PC-9 (cell line): ENCODE measurements around the gene SLX4IP. TPM values are rescaled to one million over a fixed set of nuclear protein-coding genes. Genes with fewer than 3 reads are reported as not detected.

ENCODE experiments used
- BruUV-seq: library from RNA; stranded (reverse); fragments of 400-500 nt; replicated peaks from 2 replicates; lab custom pipeline; 2021; lab: Mats Ljungman, UMichigan
- CTCF ChIA-PET: fragments of 300-600 bp; sonication (Branson Sonifier 250); formaldehyde crosslinking; loops from one replicate; lab custom pipeline; 2022; ENCODE audit warnings: antibody characterized with exemption; lab: Charles Lee
- POLR2A ChIA-PET: fragments of 300-600 bp; sonication (Branson Sonifier 250); formaldehyde crosslinking; loops from one replicate; lab custom pipeline; 2022; ENCODE audit warnings: antibody characterized with exemption; ENCODE audit not compliant: unreplicated experiment; lab: Charles Lee
- DNase-seq, 2 experiments: peaks; one replicate each; pipeline versions ENCODE4 v3.0.0 to v3.0.0-alpha.2; 2015 to 2022; ENCODE audit warnings: mixed read lengths in 1 of 2
- H2AFZ ChIP-seq: fragments of 200-600 bp; sonication (generic); 2 replicates; pipeline ENCODE4 v1.8.1; 2017; ENCODE audit warnings: antibody characterized with exemption
- H3F3A ChIP-seq: fragments of 200-600 bp; sonication (generic); 2 replicates; pipeline ENCODE4 v1.8.1; 2017; ENCODE audit warnings: antibody characterized with exemption, mild to moderate bottlenecking, low read depth; ENCODE audit not compliant: insufficient read depth
- H3K27ac ChIP-seq: fragments of 200-600 bp; sonication (generic); 2 replicates; pipeline ENCODE4 v1.6.1; 2016; ENCODE audit warnings: mixed run types
- H3K27me3 ChIP-seq: fragments of 200-600 bp; sonication (generic); 2 replicates; pipeline ENCODE4 v1.6.1; 2016; ENCODE audit warnings: low read depth, mixed run types; ENCODE audit not compliant: insufficient read depth
- H3K36me3 ChIP-seq: fragments of 200-600 bp; sonication (generic); 2 replicates; pipeline ENCODE4 v1.6.1; 2016; ENCODE audit warnings: low read depth, mixed run types
- H3K4me1 ChIP-seq: fragments of 200-600 bp; sonication (generic); replicated peaks from 2 replicates; pipeline ENCODE4 v1.6.1; 2016; ENCODE audit warnings: mixed run types; ENCODE audit not compliant: insufficient read depth
- H3K4me2 ChIP-seq: fragments of 200-600 bp; sonication (generic); 2 replicates; pipeline ENCODE4 v1.6.1; 2017; ENCODE audit warnings: mixed run types
- H3K4me3 ChIP-seq: fragments of 200-600 bp; sonication (generic); 2 replicates; pipeline ENCODE4 v1.6.1; 2016; ENCODE audit warnings: mixed run types
- H3K79me2 ChIP-seq: fragments of 200-600 bp; sonication (generic); 2 replicates; pipeline ENCODE4 v1.6.1; 2017; ENCODE audit warnings: low read depth, mixed run types
- H3K9me2 ChIP-seq: fragments of 200-600 bp; sonication (generic); 2 replicates; pipeline ENCODE4 v1.8.1; 2017; ENCODE audit warnings: mild to moderate bottlenecking; ENCODE audit not compliant: insufficient read depth
- H3K9me3 ChIP-seq: fragments of 200-600 bp; sonication (generic); 2 replicates; pipeline ENCODE4 v1.8.1; 2016; ENCODE audit warnings: low read depth; ENCODE audit not compliant: insufficient read depth
- H4K20me1 ChIP-seq: fragments of 200-600 bp; sonication (generic); 2 replicates; pipeline ENCODE4 v1.8.1; 2017; ENCODE audit not compliant: insufficient read depth
- CTCF ChIP-seq: fragments of 200-600 bp; sonication (generic); conservative IDR thresholded peaks from 2 replicates; pipeline ENCODE4 v1.6.1; 2017; ENCODE audit warnings: mixed run types, antibody characterized with exemption, mild to moderate bottlenecking, moderate library complexity
- EZH2 ChIP-seq: fragments of 200-600 bp; sonication (generic); IDR thresholded peaks from 2 replicates; pipeline ENCODE4 v1.8.0; 2017; ENCODE audit warnings: antibody characterized with exemption, low read depth
- intact Hi-C: fragments of 100-400 bp; cut with micrococcal nuclease; formaldehyde crosslinking; loops from one replicate; pipeline ENCODE4 v1.10.0; 2022; ENCODE audit not compliant: unreplicated experiment
- total RNA-seq: library from RNA; stranded (reverse); gene quantifications from 2 replicates; pipeline ENCODE4 v1.2.3, GENCODE V29; 2021

SLX4IP gene
- total RNA-seq, 1 experiment from 2014 or later: 13.4 TPM

- intact Hi-C loops: no loop called here
- Histone ChIP-seq H3K27me3 (no peaks in the 10 kb centered on the region), H3K4me2 (no peak overlapping the region)
Observed at GRCh38 chr20:10510216-10510615, 75.1 kb downstream of the SLX4IP start.

GRCh38 chr20:10511170-10511508, 76.0 kb downstream of the SLX4IP start:
- POLR2A ChIA-PET: interaction anchor here (0.5 to 0.6 kb wide), 3 partner anchors 85 to 1527 kb away, joined by 5 to 6 read pairs (median 5); no protein-coding TSS in a partner anchor
- CTCF ChIA-PET: interaction anchor here (0.6 kb wide), 1 partner anchor 10 kb away, joined by 19 read pairs; no protein-coding TSS in a partner anchor

More at GRCh38 chr20:10510216-10510615, 75.1 kb downstream of the SLX4IP start:
- no peak for TF ChIP-seq EZH2
- no peak for TF ChIP-seq CTCF
- Histone ChIP-seq H3K4me3 (no peak overlapping the region), H3K4me1 (peaks cover 17% of the 10 kb centered on the region), H4K20me1 (no peaks in the 10 kb centered on the region), H3K27ac (no peak overlapping the region), H3K79me2 (0 out of 2 replicates have a peak, but pooled peaks cover 4% of the 10 kb centered on the region), H2AFZ (no peak overlapping the region), H3F3A (peaks cover 14% of the 10 kb centered on the region), H3K9me2 (no peaks in the 10 kb centered on the region), H3K9me3 (no peaks in the 10 kb centered on the region), H3K36me3 (no peaks in the 10 kb centered on the region)
- BruUV-seq: no TSS peak
- POLR2A ChIA-PET: no interaction called here
- CTCF ChIA-PET: no interaction called here
- DNase-seq: no peak

GRCh38 chr20:10511509-10512251, 76.6 kb downstream of the SLX4IP start:
- no peak for TF ChIP-seq CTCF
- 0 out of 2 replicates have a peak, but pooled peaks cover 4% of the 10 kb centered on the region for H3K79me2 ChIP-seq
- H3K4me3 ChIP-seq: no peak overlapping the region
- H3K36me3 ChIP-seq: no peaks in the 10 kb centered on the region
- H4K20me1 ChIP-seq: no peaks in the 10 kb centered on the region
- H3F3A ChIP-seq: peaks cover 14% of the 10 kb centered on the region
- intact Hi-C loops: no loop called here
- POLR2A ChIA-PET: interaction anchor here (0.5 to 0.6 kb wide), 3 partner anchors 85 to 1526 kb away, joined by 5 to 6 read pairs (median 5); no protein-coding TSS in a partner anchor
- peak overlapping the region; percentile 82 for H3K27ac ChIP-seq
- BruUV-seq: no TSS peak
- H3K4me1 ChIP-seq: peaks cover 17% of the 10 kb centered on the region
- CTCF ChIA-PET: interaction anchor here (0.6 kb wide), 1 partner anchor 10 kb away, joined by 19 read pairs; no protein-coding TSS in a partner anchor
- H3K27me3 ChIP-seq: no peaks in the 10 kb centered on the region
- peak overlapping the region; percentile 53 for H3K4me2 ChIP-seq
- H3K9me3 ChIP-seq: no peaks in the 10 kb centered on the region
- no peaks in the 10 kb centered on the region for H3K9me2 ChIP-seq
- peak overlapping the region; percentile 58; the same call in 1 of the 2 replicates for H2AFZ ChIP-seq
- DNase-seq: peak; percentile 82

More at GRCh38 chr20:10511170-10511508, 76.0 kb downstream of the SLX4IP start:
- no peak for TF ChIP-seq CTCF
- TF ChIP-seq EZH2: no peak
- Histone ChIP-seq H2AFZ (peak overlapping the region; percentile 58; the same call in 1 of the 2 replicates), H3K4me3 (no peak overlapping the region), H3K27me3 (no peaks in the 10 kb centered on the region), H3K79me2 (0 out of 2 replicates have a peak, but pooled peaks cover 4% of the 10 kb centered on the region), H3K9me3 (no peaks in the 10 kb centered on the region), H3K27ac (peak overlapping the region; percentile 82), H4K20me1 (no peaks in the 10 kb centered on the region), H3F3A (peaks cover 14% of the 10 kb centered on the region), H3K9me2 (no peaks in the 10 kb centered on the region), H3K4me1 (peaks cover 17% of the 10 kb centered on the region), H3K36me3 (no peaks in the 10 kb centered on the region), H3K4me2 (peak overlapping the region; percentile 53)
- BruUV-seq: TSS peak; percentile 97
- intact Hi-C loops: no loop called here
- no peak for DNase-seq
